GM23338 (cell line): ENCODE results near the gene TECR. TPM values are rescaled to one million over a fixed set of nuclear protein-coding genes. Genes with fewer than 3 reads are reported as not detected.

Experiments used
- ATAC-seq: fragments of 200-7000 bp; cut with Tn5 transposase; 3 replicates; pipeline ENCODE4 v1.9.1; 2020
- DNase-seq: peaks from one replicate; pipeline ENCODE4 v3.0.0-alpha.2; 2015; ENCODE audit warnings: low spot score
- H2AFZ ChIP-seq: fragments of 200-600 bp; sonication (generic); 2 replicates; pipeline ENCODE4 v1.8.0; 2016; ENCODE audit warnings: antibody characterized with exemption, mild to moderate bottlenecking, moderate library complexity
- H3F3A ChIP-seq: fragments of 200-600 bp; sonication (generic); replicated peaks from 2 replicates; pipeline ENCODE4 v1.8.0; 2017; ENCODE audit warnings: antibody characterized with exemption, mixed run types, low read depth
- H3K27ac ChIP-seq: fragments of 200-600 bp; sonication (generic); 2 replicates; pipeline ENCODE4 v1.6.1; 2016; ENCODE audit warnings: low read depth
- H3K27me3 ChIP-seq: fragments of 200-600 bp; sonication (generic); 2 replicates; pipeline ENCODE4 v1.8.0; 2016; ENCODE audit warnings: mild to moderate bottlenecking, mixed run types, moderate library complexity; ENCODE audit not compliant: insufficient read depth
- H3K36me3 ChIP-seq: fragments of 200-600 bp; sonication (generic); 2 replicates; pipeline ENCODE4 v1.8.0; 2016; ENCODE audit warnings: mild to moderate bottlenecking; ENCODE audit not compliant: insufficient read depth
- H3K4me1 ChIP-seq: fragments of 200-600 bp; sonication (generic); 2 replicates; pipeline ENCODE4 v1.8.0; 2016; ENCODE audit warnings: mild to moderate bottlenecking, moderate library complexity; ENCODE audit not compliant: insufficient read depth
- H3K4me2 ChIP-seq: fragments of 200-600 bp; sonication (generic); 2 replicates; pipeline ENCODE4 v1.7.1; 2017; ENCODE audit warnings: mixed run types
- H3K4me3 ChIP-seq: fragments of 200-600 bp; sonication (generic); 2 replicates; pipeline ENCODE4 v1.6.1; 2016; ENCODE audit warnings: mixed run types
- H3K79me2 ChIP-seq: fragments of 200-600 bp; sonication (generic); replicated peaks from 2 replicates; pipeline ENCODE4 v1.8.0; 2017; ENCODE audit warnings: mild to moderate bottlenecking; ENCODE audit not compliant: insufficient read depth
- H3K9me2 ChIP-seq: fragments of 200-600 bp; sonication (generic); 2 replicates; pipeline ENCODE4 v1.8.0; 2017; ENCODE audit not compliant: insufficient read depth
- H4K20me1 ChIP-seq: fragments of 200-600 bp; sonication (generic); replicated peaks from 2 replicates; pipeline ENCODE4 v1.8.0; 2017; ENCODE audit warnings: mild to moderate bottlenecking; ENCODE audit not compliant: insufficient read depth
- H3K27ac Mint-ChIP-seq: 2 replicates; pipeline ENCODE4 v1.8.0; 2020; ENCODE audit warnings: inconsistent platforms, mild to moderate bottlenecking, moderate library complexity, mixed read lengths
- H3K27me3 Mint-ChIP-seq: 3 replicates; pipeline ENCODE4 v1.8.0; 2022; ENCODE audit warnings: low read depth, mild to moderate bottlenecking, moderate library complexity, mixed read lengths, inconsistent platforms; ENCODE audit not compliant: insufficient read depth, poor library complexity
- H3K36me3 Mint-ChIP-seq: 3 replicates; pipeline ENCODE4 v1.8.0; 2021; ENCODE audit warnings: low read depth, mild to moderate bottlenecking, inconsistent platforms, moderate library complexity, mixed read lengths
- H3K4me1 Mint-ChIP-seq: 3 replicates; pipeline ENCODE4 v1.8.0; 2020; ENCODE audit warnings: mild to moderate bottlenecking, inconsistent platforms, mixed read lengths
- H3K4me3 Mint-ChIP-seq: 3 replicates; pipeline ENCODE4 v1.8.0; 2021; ENCODE audit warnings: moderate library complexity, mild to moderate bottlenecking, inconsistent platforms, mixed read lengths
- H3K9me3 Mint-ChIP-seq: 3 replicates; pipeline ENCODE4 v1.8.0; 2020; ENCODE audit warnings: moderate library complexity, mild to moderate bottlenecking, inconsistent platforms, mixed read lengths
- CREB1 ChIP-seq: fragments of 250-450 bp; sonication (Bioruptor Pico); IDR thresholded peaks from 2 replicates; pipeline ENCODE4 v1.5.0; 2020; ENCODE audit warnings: low read depth, mild to moderate bottlenecking, moderate library complexity
- CTCF ChIP-seq, 2 experiments: fragments of 200-600 bp in 1 of 2; sonication (generic) in 1 of 2; conservative IDR thresholded peaks; 2 replicates each; pipeline versions ENCODE4 v1.5.1 to v1.6.1; 2016 to 2017; ENCODE audit warnings: antibody characterized with exemption in 2 of 2, low read depth in 2 of 2, mild to moderate bottlenecking in 2 of 2, moderate library complexity in 1 of 2
- ETS1 ChIP-seq: IDR thresholded peaks from 2 replicates; pipeline ENCODE4 v1.6.1; 2016; ENCODE audit warnings: antibody characterized with exemption
- EZH2 ChIP-seq: fragments of 200-600 bp; sonication (generic); IDR thresholded peaks from one replicate; pipeline ENCODE4 v1.8.0; 2017; ENCODE audit warnings: antibody characterized with exemption, mild to moderate bottlenecking, low read depth; ENCODE audit not compliant: unreplicated experiment
- EZH2phosphoT487 ChIP-seq: fragments of 200-600 bp; sonication (generic); IDR thresholded peaks from one replicate; pipeline ENCODE4 v1.8.1; 2018; ENCODE audit warnings: antibody characterized with exemption; ENCODE audit not compliant: unreplicated experiment
- JUNB ChIP-seq: IDR thresholded peaks from one replicate; pipeline ENCODE4 v1.6.1; 2016; ENCODE audit warnings: antibody characterized with exemption; ENCODE audit not compliant: unreplicated experiment
- NANOG ChIP-seq: IDR thresholded peaks from 2 replicates; pipeline ENCODE4 v1.6.1; 2016; ENCODE audit warnings: antibody characterized with exemption, borderline replicate concordance
- POLR2AphosphoS5 ChIP-seq: IDR thresholded peaks from 2 replicates; pipeline ENCODE4 v1.6.1; 2016; ENCODE audit warnings: antibody characterized with exemption, low read depth
- STAT1 ChIP-seq: IDR thresholded peaks from one replicate; pipeline ENCODE4 v1.6.1; 2016; ENCODE audit warnings: antibody characterized with exemption; ENCODE audit not compliant: unreplicated experiment
- ZNF114 ChIP-seq: fragments of 250-450 bp; sonication (Bioruptor Pico); IDR thresholded peaks from 2 replicates; pipeline ENCODE4 v1.5.0; 2020; ENCODE audit warnings: mild to moderate bottlenecking, moderate library complexity
- ZNF331 ChIP-seq: fragments of 250-450 bp; sonication (Bioruptor Pico); IDR thresholded peaks from 2 replicates; pipeline ENCODE4 v1.5.0; 2020; ENCODE audit warnings: low read depth, mild to moderate bottlenecking, moderate library complexity
- ZNF462 ChIP-seq: fragments of 250-450 bp; sonication (Bioruptor Pico); IDR thresholded peaks from 2 replicates; pipeline ENCODE4 v1.5.0; 2020; ENCODE audit warnings: mild to moderate bottlenecking, moderate library complexity
- polyA plus RNA-seq: library from polyadenylated mRNA; unstranded; fragments of >200 nt; fragmentation: Nextera tagmentation; extraction: Ambion mirVana; gene quantifications from 2 replicates; pipeline ENCODE4 v1.2.1, GENCODE V29; 2016
- total RNA-seq: library from RNA; depleted of rRNA; stranded (reverse); fragments of >200 nt; shearing (Covaris generic); gene quantifications from 2 replicates; pipeline ENCODE4 v1.2.3, GENCODE V29; 2014
- TF ChIP-seq, protein P1 (sequence below): IDR thresholded peaks from one replicate; pipeline ENCODE4 v1.6.1; 2018; ENCODE audit warnings: antibody characterized with exemption; ENCODE audit not compliant: unreplicated experiment

The TECR gene
- total and polyA plus RNA-seq, 2 experiments from 2014 or later, result 107 to 268 TPM

- H3K79me2 ChIP-seq, result peaks cover 47% of the 10 kb centered on the region
- peaks cover 8% of the 10 kb centered on the region; the same call in 1 of the 2 replicates for H3F3A ChIP-seq
- H3K9me2 ChIP-seq, result no peaks in the 10 kb centered on the region
- no peaks in the 10 kb centered on the region; the same call in 1 of the 2 replicates for H3K36me3 ChIP-seq
- peak overlapping the region; percentile 93 for H3K27ac Mint-ChIP-seq
- H3K4me1 Mint-ChIP-seq, result peaks cover 42% of the 10 kb centered on the region
- TF ChIP-seq POLR2AphosphoS5, result no peak
- no peak for TF ChIP-seq EZH2phosphoT487
- no peak for TF ChIP-seq ETS1
- no peak for TF ChIP-seq EZH2
- TF ChIP-seq STAT1, result no peak
- no peak for TF ChIP-seq NANOG
- TF ChIP-seq, protein P1, sequence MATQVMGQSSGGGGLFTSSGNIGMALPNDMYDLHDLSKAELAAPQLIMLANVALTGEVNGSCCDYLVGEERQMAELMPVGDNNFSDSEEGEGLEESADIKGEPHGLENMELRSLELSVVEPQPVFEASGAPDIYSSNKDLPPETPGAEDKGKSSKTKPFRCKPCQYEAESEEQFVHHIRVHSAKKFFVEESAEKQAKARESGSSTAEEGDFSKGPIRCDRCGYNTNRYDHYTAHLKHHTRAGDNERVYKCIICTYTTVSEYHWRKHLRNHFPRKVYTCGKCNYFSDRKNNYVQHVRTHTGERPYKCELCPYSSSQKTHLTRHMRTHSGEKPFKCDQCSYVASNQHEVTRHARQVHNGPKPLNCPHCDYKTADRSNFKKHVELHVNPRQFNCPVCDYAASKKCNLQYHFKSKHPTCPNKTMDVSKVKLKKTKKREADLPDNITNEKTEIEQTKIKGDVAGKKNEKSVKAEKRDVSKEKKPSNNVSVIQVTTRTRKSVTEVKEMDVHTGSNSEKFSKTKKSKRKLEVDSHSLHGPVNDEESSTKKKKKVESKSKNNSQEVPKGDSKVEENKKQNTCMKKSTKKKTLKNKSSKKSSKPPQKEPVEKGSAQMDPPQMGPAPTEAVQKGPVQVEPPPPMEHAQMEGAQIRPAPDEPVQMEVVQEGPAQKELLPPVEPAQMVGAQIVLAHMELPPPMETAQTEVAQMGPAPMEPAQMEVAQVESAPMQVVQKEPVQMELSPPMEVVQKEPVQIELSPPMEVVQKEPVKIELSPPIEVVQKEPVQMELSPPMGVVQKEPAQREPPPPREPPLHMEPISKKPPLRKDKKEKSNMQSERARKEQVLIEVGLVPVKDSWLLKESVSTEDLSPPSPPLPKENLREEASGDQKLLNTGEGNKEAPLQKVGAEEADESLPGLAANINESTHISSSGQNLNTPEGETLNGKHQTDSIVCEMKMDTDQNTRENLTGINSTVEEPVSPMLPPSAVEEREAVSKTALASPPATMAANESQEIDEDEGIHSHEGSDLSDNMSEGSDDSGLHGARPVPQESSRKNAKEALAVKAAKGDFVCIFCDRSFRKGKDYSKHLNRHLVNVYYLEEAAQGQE, result no peak
- no peak for TF ChIP-seq CREB1
- TF ChIP-seq ZNF331 (CRISPR knock-in tag), result no peak
- TF ChIP-seq ZNF462 (CRISPR knock-in tag), result no peak
- no peak for TF ChIP-seq ZNF114 (CRISPR knock-in tag)
- TF ChIP-seq CTCF (conservative IDR thresholded peaks at IDR 0.05; ENCODE audit: low read depth in 2 of 2), result no peak
- no peak for TF ChIP-seq JUNB
- DNase-seq (no peak), ATAC-seq (no peak)
- H2AFZ ChIP-seq, result no peak overlapping the region
- H4K20me1 ChIP-seq, result peaks cover 6% of the 10 kb centered on the region
- H3K4me2 ChIP-seq, result no peak overlapping the region
- H3K9me3 Mint-ChIP-seq, result no peaks in the 10 kb centered on the region
- H3K4me1 ChIP-seq, result peaks cover 46% of the 10 kb centered on the region
- peaks cover 21% of the 10 kb centered on the region for H3K27me3 Mint-ChIP-seq
- no peak overlapping the region for H3K4me3 Mint-ChIP-seq
- H3K27ac ChIP-seq, result peak overlapping the region; percentile 66
- H3K27me3 ChIP-seq, result no peaks in the 10 kb centered on the region
- H3K36me3 Mint-ChIP-seq, result peaks cover 3% of the 10 kb centered on the region; the same call in 1 of the 3 replicates
- no peak overlapping the region for H3K4me3 ChIP-seq
Observed at GRCh38 chr19:14559916-14560775, 30.8 kb downstream of the TECR start.
